Lower leg skin (tissue), 3 donors: Measurements from ENCODE around the gene CPLANE1.

ENCODE experiments used
- CTCF ChIP-seq, 3 donors: fragments of 450-650 bp; IDR thresholded peaks; one replicate each; pipeline ENCODE4 v1.5.1; 2016; ENCODE audit warnings: antibody characterized with exemption in 3 of 3, mild to moderate bottlenecking in 3 of 3, moderate library complexity in 2 of 3
- POLR2A ChIP-seq, 2 donors: fragments of 450-650 bp; IDR thresholded peaks; one replicate each; pipeline ENCODE4 v1.6.1; 2016 to 2017; ENCODE audit warnings: antibody characterized with exemption in 2 of 2, mild to moderate bottlenecking in 1 of 2, moderate library complexity in 1 of 2

GRCh38 chr5:37165761-37166160, 83.4 kb downstream of the CPLANE1 start:
- TF ChIP-seq CTCF (IDR thresholded peaks at IDR 0.05) (no peak), POLR2A (IDR thresholded peaks at IDR 0.05) (no peak)
